SH-SY5Y (cell line): Measurements from ENCODE around the gene FGGY.

ENCODE experiments used
- GATA2 ChIP-seq: IDR thresholded peaks from 2 replicates; pipeline ENCODE4 v1.6.1; 2011; ENCODE audit warnings: mild to moderate bottlenecking, low read depth, low read length
- GATA3 ChIP-seq: IDR thresholded peaks from 2 replicates; pipeline ENCODE4 v1.6.1; 2011; ENCODE audit warnings: low read depth, mild to moderate bottlenecking, low read length, moderate library complexity

- TF ChIP-seq GATA3 (no peak), GATA2 (no peak)
These were observed 268.9 kb downstream of the FGGY start for GRCh38 chr1:59565611-59566410.
